Parathyroid adenoma (tissue), 2 donors: ENCODE data around the gene TGM3.

Source experiments
- H2AFZ ChIP-seq: fragments of 300-600 bp; sonication (generic); one replicate; pipeline ENCODE4 v1.7.0; 2017; ENCODE audit warnings: antibody characterized with exemption, mild to moderate bottlenecking
- H3K27ac ChIP-seq: fragments of 300-600 bp; sonication (generic); one replicate; pipeline ENCODE4 v1.7.0; 2017
- H3K27me3 ChIP-seq: fragments of 300-600 bp; sonication (generic); one replicate; pipeline ENCODE4 v1.7.0; 2017; ENCODE audit warnings: low read length; ENCODE audit not compliant: control insufficient read depth, insufficient read depth
- H3K36me3 ChIP-seq: fragments of 300-600 bp; sonication (generic); one replicate; pipeline ENCODE4 v1.7.0; 2017; ENCODE audit warnings: low read length; ENCODE audit not compliant: control insufficient read depth, insufficient read depth
- H3K4me1 ChIP-seq: fragments of 300-600 bp; sonication (generic); one replicate; pipeline ENCODE4 v1.7.0; 2017; ENCODE audit warnings: control low read depth
- H3K4me2 ChIP-seq: fragments of 300-600 bp; sonication (generic); one replicate; pipeline ENCODE4 v1.7.0; 2017; ENCODE audit warnings: low read length
- H3K4me3 ChIP-seq: fragments of 300-600 bp; sonication (generic); one replicate; pipeline ENCODE4 v1.7.0; 2017; ENCODE audit warnings: low read depth, low read length
- H3K79me2 ChIP-seq: fragments of 300-600 bp; sonication (generic); one replicate; pipeline ENCODE4 v1.7.0; 2017; ENCODE audit warnings: control low read depth
- H3K9ac ChIP-seq: fragments of 300-600 bp; sonication (generic); one replicate; pipeline ENCODE4 v1.7.0; 2017; ENCODE audit warnings: mild to moderate bottlenecking
- H3K9me3 ChIP-seq: fragments of 300-600 bp; sonication (generic); one replicate; pipeline ENCODE4 v1.7.0; 2017; ENCODE audit warnings: low read length; ENCODE audit not compliant: control insufficient read depth
- CTCF ChIP-seq: fragments of 300-600 bp; sonication (generic); IDR thresholded peaks from one replicate; pipeline ENCODE4 v1.7.0; 2017; ENCODE audit warnings: antibody characterized with exemption, mild to moderate bottlenecking
- donor health status: primary hyperparathyroidism.

The TGM3 gene

GRCh38 chr20:2357114-2357513 is 61.3 kb downstream of the TGM3 start:
- Histone ChIP-seq H3K79me2 (no peaks in the 10 kb centered on the region), H3K27ac (no peak overlapping the region), H3K4me1 (no peaks in the 10 kb centered on the region), H3K4me2 (no peak overlapping the region), H3K36me3 (no peaks in the 10 kb centered on the region), H2AFZ (no peak overlapping the region), H3K9ac (no peak overlapping the region), H3K4me3 (no peak overlapping the region), H3K9me3 (no peaks in the 10 kb centered on the region), H3K27me3 (no peaks in the 10 kb centered on the region)
- TF ChIP-seq CTCF = no peak

DNA sequence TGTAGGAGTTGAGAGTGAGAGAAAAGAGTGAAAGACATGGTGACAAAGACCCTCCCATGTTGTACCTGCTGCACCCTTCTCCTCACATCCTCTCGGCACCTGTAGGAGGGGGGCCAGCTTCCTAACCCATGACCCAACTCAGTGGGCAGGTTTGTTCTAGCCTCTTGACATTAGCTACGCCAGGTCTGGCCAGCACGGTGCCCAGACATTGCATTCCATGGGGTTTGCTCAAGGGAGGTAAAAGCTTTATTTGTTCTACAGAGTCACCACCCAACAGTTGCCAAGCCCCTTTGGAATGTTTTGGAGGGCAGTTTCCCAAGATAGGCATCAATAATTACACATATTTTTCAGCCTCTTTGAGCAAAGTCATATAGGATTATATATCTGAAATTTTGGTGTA is 62.2 kb downstream of the TGM3 start:
- Histone ChIP-seq H3K27me3 (no peaks in the 10 kb centered on the region), H3K9me3 (no peaks in the 10 kb centered on the region), H2AFZ (no peak overlapping the region), H3K4me1 (no peaks in the 10 kb centered on the region), H3K36me3 (no peaks in the 10 kb centered on the region), H3K79me2 (no peaks in the 10 kb centered on the region), H3K4me2 (no peak overlapping the region), H3K9ac (no peak overlapping the region), H3K4me3 (no peak overlapping the region), H3K27ac (no peak overlapping the region)
- no peak for TF ChIP-seq CTCF

- no peaks in the 10 kb centered on the region for H3K36me3 ChIP-seq
- H3K27me3 ChIP-seq = no peaks in the 10 kb centered on the region
- no peak overlapping the region for H3K9ac ChIP-seq
- TF ChIP-seq CTCF = no peak
- H3K9me3 ChIP-seq = no peaks in the 10 kb centered on the region
- no peak overlapping the region for H3K27ac ChIP-seq
- H3K79me2 ChIP-seq = no peaks in the 10 kb centered on the region
- no peak overlapping the region for H3K4me3 ChIP-seq
- H3K4me2 ChIP-seq = no peak overlapping the region
- H2AFZ ChIP-seq = no peak overlapping the region
- no peaks in the 10 kb centered on the region for H3K4me1 ChIP-seq
These were observed 65.3 kb downstream of the TGM3 start for GRCh38 chr20:2361035-2361593.

GRCh38 chr20:2363187-2363586 is 67.4 kb downstream of the TGM3 start:
- no peak overlapping the region for H2AFZ ChIP-seq
- H3K79me2 ChIP-seq = no peaks in the 10 kb centered on the region
- no peak for TF ChIP-seq CTCF
- H3K4me3 ChIP-seq = no peak overlapping the region
- no peaks in the 10 kb centered on the region for H3K27me3 ChIP-seq
- no peaks in the 10 kb centered on the region for H3K4me1 ChIP-seq
- H3K4me2 ChIP-seq = no peak overlapping the region
- H3K27ac ChIP-seq = no peak overlapping the region
- H3K9ac ChIP-seq = no peak overlapping the region
- H3K36me3 ChIP-seq = no peaks in the 10 kb centered on the region
- H3K9me3 ChIP-seq = no peaks in the 10 kb centered on the region

DNA sequence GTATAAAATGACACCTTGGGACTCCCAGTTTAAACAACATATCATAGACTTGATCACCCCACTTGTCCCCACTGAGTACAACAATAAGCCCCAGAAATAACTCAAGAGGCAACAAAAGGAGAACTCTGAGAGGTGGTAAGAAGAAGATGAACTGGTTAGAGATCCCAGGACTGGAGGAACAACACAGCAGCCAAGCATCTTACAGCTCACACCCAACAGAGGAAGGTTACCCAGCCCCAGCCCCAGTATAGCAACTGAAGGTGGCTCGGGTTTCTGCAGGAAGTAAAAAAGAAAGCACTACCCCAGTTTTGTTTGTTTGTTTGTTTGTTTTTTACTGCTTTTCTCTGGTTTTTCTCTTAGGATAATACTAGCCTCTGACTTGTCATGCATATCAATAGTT is 67.8 kb downstream of the TGM3 start:
- no peaks in the 10 kb centered on the region for H3K79me2 ChIP-seq
- H3K36me3 ChIP-seq = no peaks in the 10 kb centered on the region
- no peaks in the 10 kb centered on the region for H3K27me3 ChIP-seq
- no peak overlapping the region for H3K27ac ChIP-seq
- no peak overlapping the region for H3K9ac ChIP-seq
- no peak overlapping the region for H3K4me3 ChIP-seq
- H3K4me2 ChIP-seq = no peak overlapping the region
- no peak for TF ChIP-seq CTCF
- H2AFZ ChIP-seq = no peak overlapping the region
- H3K4me1 ChIP-seq = no peaks in the 10 kb centered on the region
- H3K9me3 ChIP-seq = no peaks in the 10 kb centered on the region
